Thoracic aorta (tissue), 2 donors: ENCODE measurements around the gene PPP1R9A. TPM values are rescaled to one million over a fixed set of nuclear protein-coding genes. Genes with fewer than 3 reads are reported as not detected.

Source experiments
- ATAC-seq: fragments of 150-250 bp; one replicate; pipeline ENCODE4 v1.8.0; 2017; ENCODE audit warnings: low read depth; ENCODE audit not compliant: insufficient number of reproducible peaks, low FRiP score
- DNase-seq: peaks from one replicate; pipeline ENCODE4 v3.0.0-alpha.2; 2020; ENCODE audit warnings: low spot score
- H3K27ac ChIP-seq, 2 donors: fragments of 200-600 bp; sonication (generic); 1 replicate in 1 of 2; 2 replicates in 1 of 2; pipeline ENCODE4 v1.5.1; 2016; ENCODE audit warnings: mild to moderate bottlenecking in 2 of 2, moderate library complexity in 2 of 2
- H3K27me3 ChIP-seq: fragments of 200-600 bp; sonication (generic); replicated peaks from 2 replicates; pipeline ENCODE4 v1.6.0; 2016; ENCODE audit warnings: mild to moderate bottlenecking; ENCODE audit not compliant: insufficient read depth
- H3K36me3 ChIP-seq: fragments of 200-600 bp; sonication (generic); one replicate; pipeline ENCODE4 v1.5.1; 2016
- H3K4me1 ChIP-seq, 2 donors: fragments of 200-600 bp; sonication (generic); 1 replicate in 1 of 2; 2 replicates in 1 of 2; pipeline versions ENCODE4 v1.5.1 to v1.6.0; 2016; ENCODE audit warnings: low read depth in 2 of 2, mild to moderate bottlenecking in 1 of 2; ENCODE audit not compliant: control insufficient read depth in 1 of 2
- H3K4me3 ChIP-seq: fragments of 200-600 bp; sonication (generic); 2 replicates; pipeline ENCODE4 v1.5.1; 2016; ENCODE audit warnings: mild to moderate bottlenecking
- H3K9me3 ChIP-seq: fragments of 200-600 bp; sonication (generic); 2 replicates; pipeline ENCODE4 v1.5.1; 2016
- CTCF ChIP-seq: fragments of 200-600 bp; sonication (generic); IDR thresholded peaks from one replicate; pipeline ENCODE4 v1.5.1; 2019; ENCODE audit warnings: antibody characterized with exemption
- total RNA-seq, 2 donors: library from RNA; depleted of rRNA; stranded (reverse); fragments of >200 nt; gene quantifications; one replicate each; pipeline versions ENCODE4 v1.1.0 to v1.2.3, GENCODE V29; 2016

The PPP1R9A gene
- total RNA-seq, 2 donors from 2014 or later: 5.7 to 11.8 TPM

- H3K27me3 ChIP-seq: no peaks in the 10 kb centered on the region
- H3K27ac ChIP-seq: no peak overlapping the region
- no peaks in the 10 kb centered on the region for H3K4me1 ChIP-seq
- no peak for DNase-seq
- no peak for TF ChIP-seq CTCF
- no peaks in the 10 kb centered on the region for H3K36me3 ChIP-seq
- no peak overlapping the region for H3K4me3 ChIP-seq
- H3K9me3 ChIP-seq: no peaks in the 10 kb centered on the region
- no peak for ATAC-seq
Measured at GRCh38 chr7:95265634-95266033, 358.2 kb downstream of the PPP1R9A start.

GRCh38 chr7:95267754-95268153 is 360.4 kb downstream of the PPP1R9A start:
- Histone ChIP-seq H3K9me3 (no peaks in the 10 kb centered on the region), H3K27me3 (no peaks in the 10 kb centered on the region), H3K36me3 (no peaks in the 10 kb centered on the region), H3K4me3 (no peak overlapping the region), H3K27ac (no peak overlapping the region), H3K4me1 (no peaks in the 10 kb centered on the region)
- TF ChIP-seq CTCF: no peak
- no peak for DNase-seq
- no peak for ATAC-seq

- no peak for DNase-seq
- no peak for TF ChIP-seq CTCF
- ATAC-seq: no peak
- no peak overlapping the region for H3K4me3 ChIP-seq
- H3K27ac ChIP-seq: no peak overlapping the region
- no peaks in the 10 kb centered on the region for H3K36me3 ChIP-seq
- no peaks in the 10 kb centered on the region for H3K4me1 ChIP-seq
- H3K27me3 ChIP-seq: no peaks in the 10 kb centered on the region
- no peaks in the 10 kb centered on the region for H3K9me3 ChIP-seq
Measured at GRCh38 chr7:95269640-95270039, 362.2 kb downstream of the PPP1R9A start.

- Histone ChIP-seq H3K36me3 (no peaks in the 10 kb centered on the region), H3K4me1 (no peaks in the 10 kb centered on the region), H3K27me3 (no peaks in the 10 kb centered on the region), H3K4me3 (no peak overlapping the region), H3K27ac (no peak overlapping the region), H3K9me3 (no peaks in the 10 kb centered on the region)
- no peak for DNase-seq
- TF ChIP-seq CTCF: no peak
- no peak for ATAC-seq
Measured at GRCh38 chr7:95276114-95276513, 368.7 kb downstream of the PPP1R9A start.

- ATAC-seq (no peak), DNase-seq (no peak)
- Histone ChIP-seq H3K4me1 (no peaks in the 10 kb centered on the region), H3K36me3 (no peaks in the 10 kb centered on the region), H3K27me3 (no peaks in the 10 kb centered on the region), H3K9me3 (no peaks in the 10 kb centered on the region), H3K27ac (no peak overlapping the region), H3K4me3 (no peak overlapping the region)
- TF ChIP-seq CTCF: no peak
Measured at GRCh38 chr7:95279417-95279816, 372.0 kb downstream of the PPP1R9A start.
